ENCODE data around the gene AAR2. TPM values are rescaled to one million over a fixed set of nuclear protein-coding genes. Genes with fewer than 3 reads are reported as not detected.

The AAR2 gene
- total and polyA plus RNA-seq, 8 donors, result 23.1 to 40.0 (median 34.6) TPM

GRCh38 chr20:36275011-36275410, 38.7 kb downstream of the AAR2 start:
- H3K36me3 ChIP-seq, result no peaks in the 10 kb centered on the region
- no peaks in the 10 kb centered on the region for H3K4me1 ChIP-seq
- ATAC-seq (no peak), DNase-seq (no peak)
- no peaks in the 10 kb centered on the region for H3K9me3 ChIP-seq
- H3K27me3 ChIP-seq, result peaks cover 0 to 44% of the 10 kb centered on the region in 2 donors
- intact Hi-C loops (cut with DNase I), result no loop called here
- no peak overlapping the region for H3K4me3 ChIP-seq
- H3K27ac ChIP-seq, result no peak overlapping the region
- TF ChIP-seq, protein P1, sequence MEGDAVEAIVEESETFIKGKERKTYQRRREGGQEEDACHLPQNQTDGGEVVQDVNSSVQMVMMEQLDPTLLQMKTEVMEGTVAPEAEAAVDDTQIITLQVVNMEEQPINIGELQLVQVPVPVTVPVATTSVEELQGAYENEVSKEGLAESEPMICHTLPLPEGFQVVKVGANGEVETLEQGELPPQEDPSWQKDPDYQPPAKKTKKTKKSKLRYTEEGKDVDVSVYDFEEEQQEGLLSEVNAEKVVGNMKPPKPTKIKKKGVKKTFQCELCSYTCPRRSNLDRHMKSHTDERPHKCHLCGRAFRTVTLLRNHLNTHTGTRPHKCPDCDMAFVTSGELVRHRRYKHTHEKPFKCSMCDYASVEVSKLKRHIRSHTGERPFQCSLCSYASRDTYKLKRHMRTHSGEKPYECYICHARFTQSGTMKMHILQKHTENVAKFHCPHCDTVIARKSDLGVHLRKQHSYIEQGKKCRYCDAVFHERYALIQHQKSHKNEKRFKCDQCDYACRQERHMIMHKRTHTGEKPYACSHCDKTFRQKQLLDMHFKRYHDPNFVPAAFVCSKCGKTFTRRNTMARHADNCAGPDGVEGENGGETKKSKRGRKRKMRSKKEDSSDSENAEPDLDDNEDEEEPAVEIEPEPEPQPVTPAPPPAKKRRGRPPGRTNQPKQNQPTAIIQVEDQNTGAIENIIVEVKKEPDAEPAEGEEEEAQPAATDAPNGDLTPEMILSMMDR (IDR thresholded peaks at IDR 0.05), result no peak

- TF ChIP-seq, protein P1 (IDR thresholded peaks at IDR 0.05), result no peak
- no peak for ATAC-seq
- intact Hi-C loops (cut with DNase I), result no loop called here
- Histone ChIP-seq H3K36me3 (no peaks in the 10 kb centered on the region), H3K4me1 (no peaks in the 10 kb centered on the region), H3K9me3 (no peaks in the 10 kb centered on the region), H3K27ac (no peak overlapping the region), H3K4me3 (no peak overlapping the region), H3K27me3 (peaks cover 0 to 48% of the 10 kb centered on the region in 2 donors)
- no peak for DNase-seq
Measured at GRCh38 chr20:36275441-36276189, 39.3 kb downstream of the AAR2 start.

- ATAC-seq (no peak), DNase-seq (no peak)
- H3K4me3 ChIP-seq, result no peak overlapping the region
- H3K4me1 ChIP-seq, result no peaks in the 10 kb centered on the region
- TF ChIP-seq, protein P1 (IDR thresholded peaks at IDR 0.05), result no peak
- no peaks in the 10 kb centered on the region for H3K9me3 ChIP-seq
- peaks cover 0 to 50% of the 10 kb centered on the region in 2 donors for H3K27me3 ChIP-seq
- intact Hi-C loops (cut with DNase I), result no loop called here
- H3K36me3 ChIP-seq, result no peaks in the 10 kb centered on the region
- no peak overlapping the region for H3K27ac ChIP-seq
Measured at GRCh38 chr20:36277546-36277945, 41.3 kb downstream of the AAR2 start.

- H3K27me3 ChIP-seq, result peaks cover 0 to 32% of the 10 kb centered on the region in 2 donors
- DNase-seq, result no peak
- no peaks in the 10 kb centered on the region for H3K9me3 ChIP-seq
- ATAC-seq, result no peak
- no peaks in the 10 kb centered on the region for H3K36me3 ChIP-seq
- H3K27ac ChIP-seq, result no peak overlapping the region
- intact Hi-C loops (cut with DNase I), result no loop called here
- H3K4me1 ChIP-seq, result no peaks in the 10 kb centered on the region
- H3K4me3 ChIP-seq, result no peak overlapping the region
- TF ChIP-seq, protein P1 (IDR thresholded peaks at IDR 0.05), result no peak
Measured at GRCh38 chr20:36279362-36279761, 43.1 kb downstream of the AAR2 start.

- H3K36me3 ChIP-seq, result no peaks in the 10 kb centered on the region
- TF ChIP-seq, protein P1 (IDR thresholded peaks at IDR 0.05), result no peak
- intact Hi-C loops (cut with DNase I), result no loop called here
- ATAC-seq, result no peak
- H3K4me3 ChIP-seq, result no peak overlapping the region
- DNase-seq, result no peak
- H3K27me3 ChIP-seq, result peaks cover 0 to 28% of the 10 kb centered on the region in 2 donors
- no peaks in the 10 kb centered on the region for H3K9me3 ChIP-seq
- no peaks in the 10 kb centered on the region for H3K4me1 ChIP-seq
- H3K27ac ChIP-seq, result no peak overlapping the region
Measured at GRCh38 chr20:36279776-36280175, 43.5 kb downstream of the AAR2 start.
